Thoracic aorta (tissue), 2 donors: ENCODE results near the gene MEOX2. TPM values are rescaled to one million over a fixed set of nuclear protein-coding genes. Genes with fewer than 3 reads are reported as not detected.

Source experiments
- ATAC-seq: fragments of 150-250 bp; one replicate; pipeline ENCODE4 v1.8.0; 2017; ENCODE audit warnings: low read depth; ENCODE audit not compliant: insufficient number of reproducible peaks, low FRiP score
- DNase-seq: peaks from one replicate; pipeline ENCODE4 v3.0.0-alpha.2; 2020; ENCODE audit warnings: low spot score
- H3K27ac ChIP-seq, 2 donors: fragments of 200-600 bp; sonication (generic); 1 replicate in 1 of 2; 2 replicates in 1 of 2; pipeline ENCODE4 v1.5.1; 2016; ENCODE audit warnings: mild to moderate bottlenecking in 2 of 2, moderate library complexity in 2 of 2
- H3K27me3 ChIP-seq: fragments of 200-600 bp; sonication (generic); replicated peaks from 2 replicates; pipeline ENCODE4 v1.6.0; 2016; ENCODE audit warnings: mild to moderate bottlenecking; ENCODE audit not compliant: insufficient read depth
- H3K36me3 ChIP-seq: fragments of 200-600 bp; sonication (generic); one replicate; pipeline ENCODE4 v1.5.1; 2016
- H3K4me1 ChIP-seq, 2 donors: fragments of 200-600 bp; sonication (generic); 1 replicate in 1 of 2; 2 replicates in 1 of 2; pipeline versions ENCODE4 v1.5.1 to v1.6.0; 2016; ENCODE audit warnings: low read depth in 2 of 2, mild to moderate bottlenecking in 1 of 2; ENCODE audit not compliant: control insufficient read depth in 1 of 2
- H3K4me3 ChIP-seq: fragments of 200-600 bp; sonication (generic); 2 replicates; pipeline ENCODE4 v1.5.1; 2016; ENCODE audit warnings: mild to moderate bottlenecking
- H3K9me3 ChIP-seq: fragments of 200-600 bp; sonication (generic); 2 replicates; pipeline ENCODE4 v1.5.1; 2016
- CTCF ChIP-seq: fragments of 200-600 bp; sonication (generic); IDR thresholded peaks from one replicate; pipeline ENCODE4 v1.5.1; 2019; ENCODE audit warnings: antibody characterized with exemption
- total RNA-seq, 2 donors: library from RNA; depleted of rRNA; stranded (reverse); fragments of >200 nt; gene quantifications; one replicate each; pipeline versions ENCODE4 v1.1.0 to v1.2.3, GENCODE V29; 2016

MEOX2 gene
- total RNA-seq, 2 donors from 2014 or later: 9.5 to 9.9 TPM

- H3K4me3 ChIP-seq: no peak overlapping the region
- DNase-seq (no peak), ATAC-seq (no peak)
- H3K27ac ChIP-seq: no peak overlapping the region
- H3K36me3 ChIP-seq: no peaks in the 10 kb centered on the region
- H3K4me1 ChIP-seq: peaks cover 0 to 5% of the 10 kb centered on the region in 2 donors
- no peaks in the 10 kb centered on the region for H3K27me3 ChIP-seq
- TF ChIP-seq CTCF: no peak
- no peaks in the 10 kb centered on the region for H3K9me3 ChIP-seq
Observed at GRCh38 chr7:15586266-15586665, 100.2 kb downstream of the MEOX2 start.

GRCh38 chr7:15584575-15584974 lies 101.9 kb downstream of the MEOX2 start:
- H3K9me3 ChIP-seq: no peaks in the 10 kb centered on the region
- peaks cover 0 to 9% of the 10 kb centered on the region in 2 donors for H3K4me1 ChIP-seq
- ATAC-seq: no peak
- H3K27ac ChIP-seq: no peak overlapping the region
- no peak for TF ChIP-seq CTCF
- H3K36me3 ChIP-seq: no peaks in the 10 kb centered on the region
- H3K4me3 ChIP-seq: no peak overlapping the region
- no peaks in the 10 kb centered on the region for H3K27me3 ChIP-seq
- DNase-seq: no peak

- ATAC-seq: no peak
- TF ChIP-seq CTCF: no peak
- DNase-seq: no peak
- Histone ChIP-seq H3K4me1 (peaks cover 0 to 9% of the 10 kb centered on the region in 2 donors), H3K4me3 (no peak overlapping the region), H3K36me3 (no peaks in the 10 kb centered on the region), H3K9me3 (no peaks in the 10 kb centered on the region), H3K27ac (no peak overlapping the region), H3K27me3 (no peaks in the 10 kb centered on the region)
Observed at GRCh38 chr7:15582773-15583172, 103.7 kb downstream of the MEOX2 start.

GRCh38 chr7:15581352-15581951 lies 105.0 kb downstream of the MEOX2 start:
- no peaks in the 10 kb centered on the region for H3K27me3 ChIP-seq
- no peaks in the 10 kb centered on the region for H3K36me3 ChIP-seq
- ATAC-seq (no peak), DNase-seq (no peak)
- H3K9me3 ChIP-seq: no peaks in the 10 kb centered on the region
- H3K4me1 ChIP-seq: peaks cover 0 to 9% of the 10 kb centered on the region in 2 donors
- no peak for TF ChIP-seq CTCF
- no peak overlapping the region for H3K4me3 ChIP-seq
- H3K27ac ChIP-seq: peak overlapping the region in 1 of 2 donors; percentile 38

GRCh38 chr7:15580604-15581351 lies 105.7 kb downstream of the MEOX2 start:
- peak overlapping the region in 1 of 2 donors; percentile 38 for H3K27ac ChIP-seq
- H3K36me3 ChIP-seq: no peaks in the 10 kb centered on the region
- DNase-seq (no peak), ATAC-seq (no peak)
- no peaks in the 10 kb centered on the region for H3K27me3 ChIP-seq
- H3K4me3 ChIP-seq: peak overlapping the region; percentile 20
- no peaks in the 10 kb centered on the region for H3K9me3 ChIP-seq
- no peak for TF ChIP-seq CTCF
- H3K4me1 ChIP-seq: peaks cover 0 to 9% of the 10 kb centered on the region in 2 donors
